A549 treated with Hydrocortisone at 1 μM for 4 hours (cell line): ENCODE data around the gene KRTAP21-2. TPM values are rescaled to one million over a fixed set of nuclear protein-coding genes. Genes with fewer than 3 reads are reported as not detected.

Experiments
- total RNA-seq: library from RNA; stranded (reverse); fragments of 200-300 nt; extraction: Qiagen RNA extraction; gene quantifications from 5 replicates; pipeline ENCODE4 v1.2.3, GENCODE V29; 2022

The KRTAP21-2 gene
- total RNA-seq, result not detected in 5 replicates

GRCh38 chr21:30747159-30747558 lies at the start of gene KRTAP21-2:
Gene KRTAP21-2, minus strand, starts transcription at chr21:30747259. Its CDS starts 57 bp downstream, at chr21:30747202.

GRCh38 chr21:30755328-30755727 lies 8.3 kb upstream of the KRTAP21-2 start, which contains the start of gene KRTAP21-1:
Gene KRTAP21-1, minus strand, starts transcription at chr21:30755428. Its CDS starts 50 bp downstream, at chr21:30755378.

GRCh38 chr21:30718239-30718909 lies 28.7 kb downstream of the KRTAP21-2 start, which contains the start of gene KRTAP21-3:
Gene KRTAP21-3, minus strand, starts transcription at chr21:30718777. Its CDS starts 18 bp downstream, at chr21:30718759.

Other genes with a start within 250 kb of the KRTAP21-2 start
- not detected in 5 replicates for gene KRTAP19-5, start 245.1 kb downstream of the KRTAP21-2 start, total RNA-seq
- not detected in 5 replicates for gene KRTAP19-6, start 205.4 kb downstream of the KRTAP21-2 start, total RNA-seq
- not detected in 5 replicates for gene KRTAP19-7, start 185.9 kb downstream of the KRTAP21-2 start, total RNA-seq
- gene KRTAP22-2, start 156.9 kb downstream of the KRTAP21-2 start, total RNA-seq, result not detected in 5 replicates
- gene KRTAP6-3, start 154.8 kb downstream of the KRTAP21-2 start, total RNA-seq, result not detected in 5 replicates
- gene KRTAP6-2, start 148.4 kb downstream of the KRTAP21-2 start, total RNA-seq, result not detected in 5 replicates
- not detected in 5 replicates for gene KRTAP22-1, start 146.2 kb downstream of the KRTAP21-2 start, total RNA-seq
- gene KRTAP6-1, start 133.3 kb downstream of the KRTAP21-2 start, total RNA-seq, result not detected in 5 replicates
- gene KRTAP20-1, start 130.8 kb downstream of the KRTAP21-2 start, total RNA-seq, result not detected in 5 replicates
- gene KRTAP20-4, start 126.6 kb downstream of the KRTAP21-2 start, total RNA-seq, result not detected in 5 replicates
- gene KRTAP20-2, start 112.1 kb downstream of the KRTAP21-2 start, total RNA-seq, result not detected in 5 replicates
- gene KRTAP20-3, start 104.4 kb downstream of the KRTAP21-2 start, total RNA-seq, result not detected in 5 replicates
- not detected in 5 replicates for gene KRTAP21-3, start 28.5 kb downstream of the KRTAP21-2 start, total RNA-seq
- gene KRTAP21-1, start 8.2 kb upstream of the KRTAP21-2 start, total RNA-seq, result not detected in 5 replicates
- gene KRTAP8-1, start 66.0 kb upstream of the KRTAP21-2 start, total RNA-seq, result not detected in 5 replicates
- not detected in 5 replicates for gene KRTAP7-1, start 82.5 kb upstream of the KRTAP21-2 start, total RNA-seq
- not detected in 5 replicates for gene KRTAP11-1, start 134.3 kb upstream of the KRTAP21-2 start, total RNA-seq